Memory B cell (primary cell): ENCODE results near the gene GRXCR2.

Experiments used
- ATAC-seq: fragments of 150-1000 bp; cut with Tn5 transposase; 2 replicates; pipeline ENCODE4 v1.10.0; 2021; ENCODE audit warnings: low read depth, mild to moderate bottlenecking, moderate library complexity
- DNase-seq, 2 donors: peaks; one replicate each; pipeline ENCODE4 v3.0.0; 2022; ENCODE audit warnings: low spot score in 2 of 2
- H3K27ac Mint-ChIP-seq: one replicate; pipeline ENCODE4 v1.8.0; 2022; ENCODE audit warnings: mild to moderate bottlenecking, moderate library complexity, mixed read lengths
- H3K27me3 Mint-ChIP-seq: one replicate; pipeline ENCODE4 v1.8.0; 2022; ENCODE audit warnings: mixed read lengths
- H3K36me3 Mint-ChIP-seq: one replicate; pipeline ENCODE4 v1.8.0; 2022; ENCODE audit warnings: mild to moderate bottlenecking, mixed read lengths
- H3K4me1 Mint-ChIP-seq: one replicate; pipeline ENCODE4 v1.8.0; 2022; ENCODE audit warnings: mixed read lengths
- H3K4me3 Mint-ChIP-seq: one replicate; pipeline ENCODE4 v1.8.0; 2022; ENCODE audit warnings: mild to moderate bottlenecking, moderate library complexity, mixed read lengths
- H3K9me3 Mint-ChIP-seq: one replicate; pipeline ENCODE4 v1.8.0; 2022; ENCODE audit warnings: mixed read lengths

The GRXCR2 gene

DNA sequence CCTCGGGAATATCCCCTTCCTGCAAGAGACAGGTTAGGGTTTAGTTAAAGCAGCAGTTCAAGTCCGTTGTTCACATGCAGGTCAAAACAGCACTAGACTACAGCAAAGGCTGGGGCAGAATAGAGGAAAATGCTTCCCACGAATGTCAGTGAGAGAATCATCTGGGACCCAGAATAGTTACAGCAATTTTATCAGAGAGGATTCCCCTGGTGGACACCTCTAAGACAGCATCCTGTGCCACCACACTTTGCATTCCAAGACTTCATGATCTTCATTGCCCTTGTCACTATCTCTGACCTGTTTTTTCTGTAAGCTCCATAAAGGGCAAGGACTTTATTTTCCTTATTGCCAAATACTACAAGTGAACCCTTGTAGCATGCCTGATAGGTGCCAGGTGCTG, 12.9 kb downstream of the GRXCR2 start:
- Mint-ChIP-seq H3K27ac (no peak overlapping the region), H3K4me3 (no peak overlapping the region)
- no peak for ATAC-seq

DNA sequence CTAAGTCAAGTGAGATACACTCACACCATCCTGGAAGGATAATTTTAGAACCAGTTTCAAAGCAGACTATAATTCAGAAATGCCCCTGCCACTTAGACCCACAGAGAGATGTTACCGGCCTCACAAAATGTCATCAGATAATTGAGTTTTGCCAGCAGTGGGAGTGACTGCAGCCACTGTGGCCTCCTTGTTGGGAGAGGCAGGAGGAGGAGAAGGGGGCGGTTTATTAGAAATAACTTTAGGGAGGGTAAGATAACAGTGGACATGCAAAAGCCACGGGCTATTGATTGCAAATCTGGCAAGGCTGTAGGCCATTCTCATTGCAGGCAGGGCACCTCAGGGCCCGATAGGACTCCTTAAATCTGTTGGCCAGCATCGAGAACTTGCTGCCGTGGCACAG, 13.4 kb downstream of the GRXCR2 start:
- peaks cover under 1% of the 10 kb centered on the region for H3K9me3 Mint-ChIP-seq
- DNase-seq (no peak), ATAC-seq (no peak)
- no peak overlapping the region for H3K27ac Mint-ChIP-seq
- no peaks in the 10 kb centered on the region for H3K4me1 Mint-ChIP-seq
- H3K27me3 Mint-ChIP-seq: peaks cover 2% of the 10 kb centered on the region
- no peak overlapping the region for H3K4me3 Mint-ChIP-seq
- H3K36me3 Mint-ChIP-seq: no peaks in the 10 kb centered on the region

More for the DNA sequence above, 12.9 kb downstream of the GRXCR2 start:
- Mint-ChIP-seq H3K27me3 (peaks cover 2% of the 10 kb centered on the region), H3K4me1 (no peaks in the 10 kb centered on the region), H3K36me3 (no peaks in the 10 kb centered on the region), H3K9me3 (peaks cover 3% of the 10 kb centered on the region)
- DNase-seq: no peak

DNA sequence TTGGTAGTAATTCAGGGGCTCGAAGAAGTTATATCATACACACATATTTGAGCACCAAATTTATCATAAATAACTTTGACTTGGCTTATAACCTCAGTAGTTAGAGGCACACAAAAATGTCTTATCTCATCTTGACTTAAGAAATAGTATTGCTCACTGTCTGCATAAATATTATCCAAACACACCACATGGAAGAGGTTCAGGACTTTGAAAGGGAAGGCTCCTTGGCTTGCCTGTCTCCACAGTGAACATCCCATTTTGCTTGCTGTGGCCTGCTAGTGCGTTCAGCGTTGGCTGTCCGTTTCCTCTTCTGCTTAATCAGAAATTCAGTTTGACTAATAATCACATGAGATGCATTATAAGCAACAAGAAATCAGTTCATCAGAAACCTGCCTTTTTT, 13.9 kb downstream of the GRXCR2 start:
- ATAC-seq (no peak), DNase-seq (no peak)
- Mint-ChIP-seq H3K27ac (no peak overlapping the region), H3K27me3 (peaks cover 2% of the 10 kb centered on the region), H3K9me3 (no peaks in the 10 kb centered on the region), H3K36me3 (no peaks in the 10 kb centered on the region), H3K4me1 (no peaks in the 10 kb centered on the region), H3K4me3 (no peak overlapping the region)

DNA sequence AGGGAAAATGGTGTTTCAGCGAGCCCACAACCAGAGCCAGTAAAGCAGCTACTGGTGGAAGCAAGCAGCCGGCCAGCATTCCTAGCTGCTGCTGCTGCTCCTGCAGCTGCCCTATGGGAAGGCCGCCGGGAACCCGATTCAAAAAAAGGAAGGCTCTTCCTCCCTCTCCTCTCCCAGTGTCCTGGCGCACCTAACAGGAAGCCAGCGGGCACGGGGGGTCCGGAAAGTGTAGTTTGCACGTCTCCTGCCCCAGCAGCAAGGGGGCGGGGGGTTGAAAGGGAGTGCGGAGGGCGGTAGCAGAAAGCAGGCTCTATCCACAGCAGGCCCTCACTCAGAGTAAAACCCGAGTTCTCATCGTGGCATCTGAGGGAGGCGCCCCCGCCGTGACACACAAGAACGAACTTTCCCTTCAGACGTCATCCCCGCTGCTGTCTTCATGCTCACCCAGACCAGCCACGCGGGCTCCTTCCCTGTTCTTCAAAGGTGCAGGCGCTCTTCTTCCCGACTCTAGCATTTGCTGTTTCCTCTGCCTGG, 16.5 kb downstream of the GRXCR2 start:
- H3K27ac Mint-ChIP-seq: no peak overlapping the region
- H3K36me3 Mint-ChIP-seq: no peaks in the 10 kb centered on the region
- DNase-seq: no peak
- no peaks in the 10 kb centered on the region for H3K4me1 Mint-ChIP-seq
- no peaks in the 10 kb centered on the region for H3K9me3 Mint-ChIP-seq
- peaks cover 2% of the 10 kb centered on the region for H3K27me3 Mint-ChIP-seq
- H3K4me3 Mint-ChIP-seq: peak overlapping the region; percentile 12
- peak; percentile 67 for ATAC-seq

DNA sequence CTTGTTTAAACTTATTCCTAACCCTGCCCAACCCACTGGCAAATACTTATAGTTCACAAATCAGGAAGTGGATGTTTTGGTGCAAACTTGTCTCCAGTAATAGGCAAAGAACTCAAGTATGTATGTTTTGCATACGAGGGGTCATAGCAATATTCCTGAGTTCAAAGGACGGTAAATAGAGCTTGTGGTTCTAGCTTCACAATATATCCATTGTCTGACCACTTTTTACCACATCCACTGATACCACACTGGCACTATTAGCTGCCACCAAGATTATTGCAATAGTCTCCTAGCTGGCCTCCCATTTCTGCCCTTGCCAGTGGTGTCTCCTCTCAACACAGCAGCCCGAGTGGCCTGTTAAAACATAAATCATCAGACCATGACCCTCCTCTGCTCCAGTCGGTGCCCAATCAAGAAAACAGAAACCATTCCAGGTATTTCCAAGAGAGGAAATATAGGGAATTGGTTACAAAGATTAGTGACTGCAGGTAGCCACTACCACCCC, 17.0 kb downstream of the GRXCR2 start:
- no peak for ATAC-seq
- H3K27ac Mint-ChIP-seq: no peak overlapping the region
- no peak for DNase-seq
- no peaks in the 10 kb centered on the region for H3K4me1 Mint-ChIP-seq
- H3K4me3 Mint-ChIP-seq: no peak overlapping the region
- peaks cover 2% of the 10 kb centered on the region for H3K27me3 Mint-ChIP-seq
- no peaks in the 10 kb centered on the region for H3K9me3 Mint-ChIP-seq
- H3K36me3 Mint-ChIP-seq: no peaks in the 10 kb centered on the region

DNA sequence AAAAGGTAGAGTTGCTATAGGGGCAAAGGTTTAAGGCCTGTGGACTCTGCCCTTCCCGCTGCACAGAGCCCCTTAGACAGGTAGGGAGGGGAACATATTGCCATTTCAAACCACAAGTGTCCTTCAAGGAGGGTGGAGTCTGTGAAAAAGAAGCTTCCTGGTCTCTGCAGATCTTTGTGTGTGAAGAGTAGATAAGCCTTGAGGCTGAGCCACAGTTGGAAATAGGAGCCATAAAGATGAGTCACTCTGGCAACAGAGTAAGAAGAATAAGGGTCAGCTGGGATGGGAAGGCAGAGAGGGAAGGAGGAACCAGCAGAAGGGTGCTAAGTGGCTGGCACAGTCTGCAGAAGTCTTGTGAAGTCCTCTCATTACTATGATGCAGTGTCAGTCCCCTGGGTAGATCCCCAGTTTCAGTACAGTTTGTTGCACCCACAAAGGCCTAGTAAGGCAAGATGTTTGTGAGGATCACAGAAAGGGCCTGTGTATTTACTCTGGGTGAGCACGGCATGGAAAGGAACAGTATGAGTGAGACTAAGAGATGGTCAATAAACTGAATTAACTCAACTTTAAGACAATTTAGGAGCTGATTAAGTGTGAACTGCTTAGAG, 18.1 kb downstream of the GRXCR2 start:
- no peak for DNase-seq
- H3K4me3 Mint-ChIP-seq: no peak overlapping the region
- no peak overlapping the region for H3K27ac Mint-ChIP-seq
- peaks cover 2% of the 10 kb centered on the region for H3K27me3 Mint-ChIP-seq
- H3K36me3 Mint-ChIP-seq: no peaks in the 10 kb centered on the region
- no peak for ATAC-seq
- no peaks in the 10 kb centered on the region for H3K4me1 Mint-ChIP-seq
- H3K9me3 Mint-ChIP-seq: no peaks in the 10 kb centered on the region

DNA sequence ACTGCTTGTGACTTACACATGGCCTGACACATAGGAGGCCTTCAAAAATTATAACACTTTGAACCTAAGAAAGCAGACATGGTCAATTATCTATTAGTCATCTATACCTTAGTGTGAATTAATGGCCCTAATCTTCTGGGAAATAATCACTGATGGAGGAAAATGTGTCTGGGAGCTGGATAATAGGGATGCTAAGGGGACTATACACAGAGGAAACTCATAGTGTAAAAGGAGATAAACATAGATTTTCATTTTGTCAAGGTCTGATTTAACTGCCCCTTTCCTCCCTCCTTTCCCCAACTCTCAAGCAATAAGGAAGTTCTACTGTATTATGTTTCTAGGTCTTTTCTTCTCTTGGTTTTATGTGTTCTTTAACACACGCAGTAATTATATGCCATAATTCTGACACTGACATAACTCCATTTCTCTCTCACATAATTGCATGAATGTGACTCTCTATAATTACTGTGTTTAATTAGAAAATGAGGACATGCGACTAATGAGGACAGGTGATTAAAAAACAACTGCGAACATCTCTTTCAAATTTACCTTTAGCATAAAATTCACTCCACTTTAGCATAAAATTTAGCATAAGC, 18.9 kb downstream of the GRXCR2 start:
- Mint-ChIP-seq H3K27ac (no peak overlapping the region), H3K4me1 (no peaks in the 10 kb centered on the region), H3K4me3 (no peak overlapping the region), H3K27me3 (peaks cover 3% of the 10 kb centered on the region), H3K36me3 (no peaks in the 10 kb centered on the region), H3K9me3 (peaks cover 3% of the 10 kb centered on the region)
- DNase-seq: no peak
- no peak for ATAC-seq

DNA sequence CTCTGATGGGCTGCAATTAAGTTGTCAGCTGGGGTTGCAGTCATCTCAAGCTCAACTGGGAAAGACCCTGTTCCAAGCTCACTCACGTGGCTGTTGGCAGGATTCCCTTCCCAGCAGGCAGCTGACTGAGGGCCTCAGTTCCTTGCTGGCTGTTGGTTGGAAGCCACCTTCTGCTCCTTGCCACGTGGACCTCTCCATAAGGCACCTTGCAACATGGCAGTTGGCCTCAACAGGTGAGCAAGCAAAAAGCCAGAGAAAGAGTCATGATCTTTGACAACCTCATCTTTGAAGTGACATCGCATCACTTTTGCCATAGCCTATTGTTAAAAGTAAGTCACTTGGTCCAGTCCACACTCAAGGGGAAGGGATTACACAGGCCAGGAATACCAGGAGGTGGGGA, 19.8 kb downstream of the GRXCR2 start:
- Mint-ChIP-seq H3K27me3 (peaks cover 3% of the 10 kb centered on the region), H3K4me3 (no peak overlapping the region), H3K4me1 (no peaks in the 10 kb centered on the region), H3K36me3 (no peaks in the 10 kb centered on the region), H3K27ac (no peak overlapping the region), H3K9me3 (peaks cover 3% of the 10 kb centered on the region)
- DNase-seq: no peak
- ATAC-seq: no peak

DNA sequence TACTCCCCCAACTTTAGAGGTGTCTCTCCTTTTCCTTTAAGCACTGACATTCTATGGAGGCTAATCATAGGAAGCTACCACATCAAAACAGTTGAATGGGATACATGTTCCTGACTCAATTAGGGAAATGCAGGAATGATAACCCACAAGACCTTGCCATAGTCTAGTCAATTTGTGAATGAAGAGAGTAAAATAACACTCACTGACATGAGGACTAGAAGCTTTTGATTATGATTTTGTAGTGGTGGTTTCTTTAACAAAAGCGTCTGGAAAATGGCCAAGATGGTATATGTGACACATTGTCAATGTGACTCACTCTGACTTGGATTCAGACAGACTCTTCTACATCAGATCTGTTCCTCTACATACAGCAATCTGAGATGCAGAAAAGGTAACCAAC, 24.0 kb downstream of the GRXCR2 start:
- DNase-seq: no peak

DNA sequence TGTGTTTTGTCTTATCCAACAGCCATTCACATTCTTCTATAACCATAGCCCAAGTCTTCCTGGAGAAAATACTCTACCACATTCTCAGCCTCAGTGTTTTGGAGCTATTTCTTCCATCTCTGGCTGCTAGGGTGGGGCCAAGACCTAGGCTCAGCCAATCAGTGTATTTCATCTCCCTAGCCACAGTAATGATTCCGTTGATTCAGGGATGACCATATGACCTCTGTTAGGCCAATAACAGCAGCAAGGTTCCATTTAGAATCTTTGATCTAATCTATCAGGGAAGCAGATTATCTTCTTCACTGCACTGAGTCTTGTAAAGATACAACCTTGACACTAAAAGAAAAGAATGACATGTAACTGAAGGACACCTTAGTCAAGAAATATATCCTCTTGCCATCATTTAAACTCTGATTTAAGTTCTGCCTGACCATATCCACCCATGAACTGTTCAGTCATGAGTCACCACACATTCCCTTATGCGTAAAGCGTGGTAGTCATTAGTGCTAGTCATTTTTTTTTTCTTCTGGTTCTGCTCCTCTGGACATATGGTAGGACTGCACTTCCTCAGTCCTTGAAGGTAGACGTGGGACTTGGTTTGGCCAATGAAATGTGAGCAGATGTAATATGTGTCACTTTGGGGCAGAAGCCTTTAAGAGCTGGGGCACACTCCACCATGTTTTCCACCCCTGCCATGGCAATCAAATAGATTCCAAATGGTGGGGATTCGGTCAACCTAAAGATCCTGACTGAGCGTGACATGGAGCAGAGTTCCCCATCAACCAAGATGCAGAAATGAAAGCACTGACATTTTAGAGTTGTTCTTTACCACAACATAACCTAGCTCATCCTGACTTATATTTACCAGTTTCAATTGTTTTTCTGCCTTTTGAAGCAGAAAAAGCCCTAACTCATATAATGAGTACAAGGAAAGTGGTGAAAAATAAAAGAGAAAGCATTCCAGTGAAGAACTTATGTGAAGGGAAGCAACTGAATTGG, 25.0 kb downstream of the GRXCR2 start:
- H3K27me3 Mint-ChIP-seq: peaks cover 4% of the 10 kb centered on the region
- DNase-seq: no peak
- ATAC-seq: no peak
- no peaks in the 10 kb centered on the region for H3K36me3 Mint-ChIP-seq
- H3K9me3 Mint-ChIP-seq: peaks cover 3% of the 10 kb centered on the region
- H3K4me3 Mint-ChIP-seq: no peak overlapping the region
- H3K4me1 Mint-ChIP-seq: no peaks in the 10 kb centered on the region
- H3K27ac Mint-ChIP-seq: no peak overlapping the region

More for the DNA sequence above, 24.0 kb downstream of the GRXCR2 start:
- no peak for ATAC-seq
- Mint-ChIP-seq H3K27me3 (peaks cover 3% of the 10 kb centered on the region), H3K27ac (no peak overlapping the region), H3K4me3 (no peak overlapping the region), H3K36me3 (no peaks in the 10 kb centered on the region), H3K4me1 (no peaks in the 10 kb centered on the region), H3K9me3 (peaks cover 3% of the 10 kb centered on the region)

DNA sequence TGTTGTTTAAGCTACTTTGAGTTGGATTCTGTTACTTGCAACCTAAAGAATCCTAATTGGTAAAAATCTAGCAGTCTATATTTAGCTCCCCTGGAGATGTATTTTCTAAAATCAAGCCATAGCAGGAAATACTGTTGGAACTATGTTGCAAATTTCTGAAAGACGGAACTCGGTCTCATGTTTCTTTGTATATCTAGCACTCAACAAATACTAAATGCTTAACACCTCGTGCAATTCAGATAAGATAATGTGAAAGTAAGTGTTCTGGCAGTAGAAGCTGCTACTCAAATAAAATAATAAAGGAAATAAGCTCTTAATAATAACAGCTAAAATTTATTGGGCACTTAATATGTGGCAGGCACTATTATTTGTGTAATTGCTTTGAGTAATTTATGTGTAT, 26.7 kb downstream of the GRXCR2 start:
- DNase-seq: no peak
- ATAC-seq: no peak
- Mint-ChIP-seq H3K9me3 (peaks cover 3% of the 10 kb centered on the region), H3K4me1 (no peaks in the 10 kb centered on the region), H3K36me3 (no peaks in the 10 kb centered on the region), H3K4me3 (no peak overlapping the region), H3K27me3 (peaks cover 5% of the 10 kb centered on the region), H3K27ac (no peak overlapping the region)

DNA sequence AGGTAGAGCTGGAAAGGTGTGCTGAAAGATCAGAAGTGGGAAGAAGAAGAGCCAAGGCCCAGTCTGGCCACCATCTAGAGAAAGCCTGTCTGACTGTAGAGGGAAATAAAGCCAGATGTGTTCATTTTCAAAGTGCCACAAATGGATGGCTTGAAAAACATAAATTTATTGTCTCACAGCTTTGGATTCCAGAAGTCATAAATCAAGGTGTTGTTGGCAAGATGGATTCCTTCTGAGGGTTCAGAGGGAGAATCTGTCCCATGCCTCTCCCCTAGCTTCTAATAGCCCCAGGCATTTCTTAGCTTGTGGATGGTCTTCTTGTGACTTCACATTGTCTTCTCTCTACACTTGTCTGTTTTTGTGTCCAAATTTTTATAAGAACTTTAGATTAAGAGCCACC, 31.5 kb downstream of the GRXCR2 start:
- ATAC-seq: no peak

DNA sequence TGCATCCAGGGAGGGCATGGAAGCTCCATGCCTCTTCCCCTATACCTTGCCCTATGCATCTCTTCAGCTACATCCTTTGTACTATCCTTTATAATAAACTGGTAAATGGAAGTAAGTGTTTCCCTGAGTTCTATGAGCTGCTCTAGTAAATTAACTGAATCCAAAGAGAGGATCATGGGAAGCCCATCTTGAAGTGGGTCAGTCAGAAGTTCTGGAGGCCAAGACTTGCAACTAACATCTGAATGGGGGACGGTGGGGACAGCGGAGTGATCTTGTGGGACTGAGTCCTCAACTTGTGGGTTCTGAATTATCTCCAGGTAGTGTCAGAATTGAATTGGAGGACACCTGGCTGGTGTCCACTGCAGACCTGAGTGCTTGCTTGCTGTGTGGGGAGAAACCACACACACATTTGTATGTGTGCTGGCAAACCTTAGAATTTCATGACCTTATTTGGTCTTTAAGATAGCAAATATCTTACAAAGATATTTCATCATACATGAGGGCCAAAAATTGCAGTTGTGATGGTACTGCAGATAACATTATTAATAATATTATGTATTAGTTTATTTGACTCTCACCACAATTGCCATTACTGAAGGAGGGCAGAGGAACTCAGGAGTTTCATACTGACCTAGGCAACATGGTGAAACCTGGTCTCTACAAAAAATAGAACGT, 32.2 kb downstream of the GRXCR2 start:
- Mint-ChIP-seq H3K9me3 (no peaks in the 10 kb centered on the region), H3K27ac (no peak overlapping the region), H3K36me3 (no peaks in the 10 kb centered on the region), H3K4me3 (no peak overlapping the region), H3K4me1 (peaks cover 2% of the 10 kb centered on the region), H3K27me3 (peaks cover 6% of the 10 kb centered on the region)
- ATAC-seq (no peak), DNase-seq (no peak)

More for the DNA sequence above, 31.5 kb downstream of the GRXCR2 start:
- no peak overlapping the region for H3K27ac Mint-ChIP-seq
- H3K4me1 Mint-ChIP-seq: no peaks in the 10 kb centered on the region
- no peaks in the 10 kb centered on the region for H3K36me3 Mint-ChIP-seq
- H3K4me3 Mint-ChIP-seq: no peak overlapping the region
- no peaks in the 10 kb centered on the region for H3K9me3 Mint-ChIP-seq
- H3K27me3 Mint-ChIP-seq: peaks cover 6% of the 10 kb centered on the region
- no peak for DNase-seq
